Activated CD4-positive, alpha-beta T cell treated with anti-CD3 and anti-CD28 coated beads, Interleukin-2, amount 50 U/mL, for 1 hour (primary cell): ENCODE measurements around the gene TMEM200B.
"Not testable (repeated sequence)": the region's sequence is repeated elsewhere in the genome, so short reads cannot be mapped to it uniquely, and the experiment has no call there.

Experiments
- DNase-seq: peaks from one replicate; pipeline ENCODE4 v3.0.0-alpha.2; 2020

TMEM200B gene

DNA sequence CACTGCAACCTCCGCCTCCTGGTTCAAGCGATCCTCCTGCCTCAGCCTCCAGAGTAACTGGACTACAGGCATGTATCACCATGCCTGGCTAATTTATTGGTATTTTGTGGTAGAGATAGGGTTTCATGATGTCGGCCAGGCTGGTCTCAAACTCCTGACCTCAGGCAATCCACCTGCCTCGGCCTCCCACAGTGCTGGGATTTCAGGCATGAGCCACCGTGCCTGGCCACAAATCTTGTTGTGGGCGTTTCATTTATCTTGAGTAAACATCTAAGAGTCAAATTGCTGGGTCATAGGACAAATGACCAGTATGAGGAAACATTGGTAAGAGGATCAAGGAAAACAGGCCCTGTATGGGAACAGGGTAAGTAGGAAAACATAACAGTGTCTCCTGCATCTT is 17.9 kb downstream of the TMEM200B start:
- no peak for DNase-seq

DNA sequence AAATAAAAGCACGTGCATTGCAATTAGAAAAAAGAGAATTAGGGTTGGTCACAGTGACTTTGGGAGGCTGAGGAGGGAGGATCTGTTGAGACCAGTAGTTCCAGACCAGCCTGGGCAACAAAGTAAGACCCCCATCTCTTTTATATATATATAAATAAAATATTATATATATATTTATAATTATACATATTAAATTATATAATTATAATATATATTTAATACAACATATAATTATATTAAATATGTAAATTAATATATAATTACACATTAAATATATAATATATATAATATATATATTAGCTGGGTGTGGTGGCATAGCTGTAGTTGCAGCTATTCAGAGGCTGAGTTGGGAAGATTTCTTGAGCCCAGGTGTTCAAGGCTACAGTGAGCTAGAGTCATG is 23.2 kb downstream of the TMEM200B start:
- DNase-seq, result no peak

DNA sequence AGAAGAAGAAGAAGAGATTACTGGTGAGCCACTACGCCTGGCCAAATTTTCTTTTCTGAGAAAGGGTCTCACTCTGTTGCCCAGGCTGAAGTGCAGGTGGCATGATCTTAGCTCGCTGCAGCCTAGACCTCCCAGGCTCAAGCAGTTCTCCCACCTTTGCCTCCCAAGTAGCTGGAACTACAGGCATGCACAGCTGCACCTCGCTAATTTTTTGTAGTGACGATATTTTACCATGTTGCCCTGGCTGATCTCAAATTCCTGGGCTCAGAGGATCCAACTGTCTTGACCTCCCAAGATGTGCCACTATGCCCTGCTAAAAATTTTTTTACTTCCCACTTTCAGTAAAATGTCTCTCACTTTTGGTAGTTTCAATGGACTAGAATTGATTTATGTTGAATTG is 24.4 kb downstream of the TMEM200B start:
- DNase-seq, result no peak

DNA sequence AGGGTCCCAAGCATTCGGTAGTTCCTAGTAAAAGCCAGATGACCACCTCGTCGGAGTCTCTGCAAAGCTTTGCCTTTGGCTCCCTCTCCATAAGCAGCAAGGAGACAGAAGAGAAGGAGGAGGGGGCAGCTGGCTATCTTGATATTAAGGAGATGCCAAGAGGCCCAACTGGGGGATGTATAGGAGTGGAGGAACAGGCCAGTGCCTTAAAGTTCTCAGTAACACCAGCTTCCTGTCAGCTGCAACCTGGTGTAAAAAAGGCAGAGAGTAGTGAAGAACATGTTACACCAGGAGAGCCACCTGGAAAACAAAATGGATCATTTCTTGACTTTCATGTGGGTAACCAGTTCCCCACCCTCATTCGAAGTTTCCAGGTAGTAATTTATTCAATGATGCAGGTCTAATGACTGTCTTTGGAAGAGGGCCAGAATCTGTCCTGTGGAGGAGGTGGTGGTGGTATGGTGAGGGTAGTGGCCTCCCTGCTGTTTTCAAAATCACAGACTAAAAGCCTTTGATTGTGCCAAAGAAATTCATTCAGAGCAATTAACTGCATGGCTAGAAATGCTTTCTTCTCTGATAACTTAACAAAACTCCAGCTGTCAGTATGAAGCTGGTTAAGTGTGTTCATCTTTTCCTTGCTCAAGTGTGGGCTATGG is 27.3 kb downstream of the TMEM200B start:
- no peak for DNase-seq

DNA sequence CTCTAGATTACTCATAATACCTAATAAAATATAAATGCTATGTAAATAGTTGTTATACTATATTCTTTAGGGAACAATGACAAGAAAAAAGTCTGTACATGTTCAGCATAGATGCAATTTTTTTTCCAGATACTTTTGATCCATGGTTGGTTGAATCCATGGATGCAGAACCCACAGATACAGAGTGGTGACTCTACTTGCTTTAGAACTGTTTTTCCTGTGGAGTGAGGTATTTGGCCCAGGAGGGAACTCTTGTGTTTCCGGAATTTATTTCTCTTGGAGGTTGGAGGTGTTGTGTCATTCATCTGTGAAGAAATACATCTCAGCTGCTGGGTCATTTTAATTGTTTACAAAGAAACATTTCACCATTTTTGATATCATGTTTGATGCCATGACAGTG is 28.7 kb downstream of the TMEM200B start:
- no peak for DNase-seq

DNA sequence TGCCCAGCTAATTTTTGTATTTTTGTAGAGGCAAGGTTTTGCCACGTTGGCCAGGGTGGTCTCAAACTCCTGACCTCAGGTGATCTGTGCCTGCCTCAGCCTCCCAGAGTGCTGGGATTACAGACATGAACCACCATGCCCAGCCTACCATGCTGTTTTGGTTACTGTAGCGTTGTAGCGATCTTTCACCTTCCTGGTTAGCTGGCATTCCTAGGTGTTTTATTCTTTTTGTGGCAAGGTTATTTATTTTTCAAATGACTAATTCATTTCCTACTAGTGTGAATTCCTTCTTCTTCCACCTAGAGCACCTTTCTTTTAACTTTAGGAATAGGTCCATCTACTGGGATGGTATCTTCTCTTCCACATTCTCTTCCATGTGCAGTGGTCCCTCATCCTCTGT is 29.3 kb downstream of the TMEM200B start:
- DNase-seq, result no peak

DNA sequence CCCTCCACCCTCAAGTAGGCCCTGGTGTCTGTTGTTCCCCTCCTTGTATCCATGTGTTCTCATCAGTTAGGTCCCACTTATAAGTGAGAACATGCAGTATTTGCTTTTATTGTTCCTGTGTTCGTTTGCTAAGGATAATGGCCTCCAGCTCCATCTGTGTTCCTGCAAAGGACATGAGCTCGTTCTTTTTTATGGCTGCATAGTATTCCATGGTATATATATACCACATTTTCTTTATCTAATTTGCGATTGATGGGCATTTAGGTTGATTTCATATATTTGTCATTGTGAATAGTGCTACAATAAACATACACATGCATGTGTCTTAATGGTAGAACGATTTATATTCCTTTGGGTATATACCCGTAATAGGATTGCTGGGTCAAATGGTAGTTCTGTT is 31.0 kb downstream of the TMEM200B start:
- not testable (repeated sequence) for DNase-seq

DNA sequence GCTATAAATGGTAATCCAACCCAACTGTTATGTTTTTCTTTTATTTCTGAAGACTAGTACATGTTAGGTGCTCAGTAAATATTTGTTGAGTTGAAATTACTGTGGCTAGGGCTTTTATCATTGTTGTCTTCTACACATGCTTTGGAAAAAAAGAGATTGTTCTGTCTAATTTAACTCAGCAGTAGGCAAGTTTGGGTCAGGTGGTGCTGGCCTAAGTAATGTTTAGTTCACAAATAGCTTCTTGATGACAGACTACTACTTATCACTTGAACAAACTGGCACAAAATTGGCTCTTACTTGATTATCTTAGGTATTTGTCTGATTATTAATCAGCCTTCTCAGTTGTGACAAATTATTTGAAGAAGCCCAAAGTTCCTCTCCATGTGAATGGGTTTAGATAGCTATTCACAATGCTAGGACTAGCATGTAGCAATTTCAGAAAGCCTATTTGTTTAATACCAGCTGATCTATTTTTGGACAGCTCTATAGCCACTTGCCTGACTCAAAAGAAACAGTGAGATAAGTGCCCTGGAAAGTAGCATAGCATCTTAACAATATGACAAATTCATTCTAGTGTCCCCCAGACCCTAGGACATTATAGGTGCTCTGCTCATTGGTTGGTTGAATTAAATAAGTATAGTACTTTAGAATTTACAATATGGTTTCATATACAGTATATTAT is 32.6 kb downstream of the TMEM200B start:
- no peak for DNase-seq

DNA sequence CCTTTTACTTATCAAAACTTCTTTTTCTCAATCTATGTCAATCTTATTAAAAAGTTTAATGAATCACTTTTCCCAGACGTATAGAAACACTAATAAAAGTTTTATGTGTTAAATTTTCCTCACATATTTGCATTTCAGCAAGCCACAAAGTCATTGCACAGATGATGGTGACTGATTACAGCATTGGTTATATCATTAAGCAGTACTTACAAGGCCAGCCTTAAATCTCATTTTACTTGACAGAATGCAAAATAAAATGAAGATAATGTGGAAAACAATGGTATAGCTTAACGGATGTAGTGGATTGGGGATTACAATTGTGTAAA is 39.5 kb downstream of the TMEM200B start:
- DNase-seq, result no peak

DNA sequence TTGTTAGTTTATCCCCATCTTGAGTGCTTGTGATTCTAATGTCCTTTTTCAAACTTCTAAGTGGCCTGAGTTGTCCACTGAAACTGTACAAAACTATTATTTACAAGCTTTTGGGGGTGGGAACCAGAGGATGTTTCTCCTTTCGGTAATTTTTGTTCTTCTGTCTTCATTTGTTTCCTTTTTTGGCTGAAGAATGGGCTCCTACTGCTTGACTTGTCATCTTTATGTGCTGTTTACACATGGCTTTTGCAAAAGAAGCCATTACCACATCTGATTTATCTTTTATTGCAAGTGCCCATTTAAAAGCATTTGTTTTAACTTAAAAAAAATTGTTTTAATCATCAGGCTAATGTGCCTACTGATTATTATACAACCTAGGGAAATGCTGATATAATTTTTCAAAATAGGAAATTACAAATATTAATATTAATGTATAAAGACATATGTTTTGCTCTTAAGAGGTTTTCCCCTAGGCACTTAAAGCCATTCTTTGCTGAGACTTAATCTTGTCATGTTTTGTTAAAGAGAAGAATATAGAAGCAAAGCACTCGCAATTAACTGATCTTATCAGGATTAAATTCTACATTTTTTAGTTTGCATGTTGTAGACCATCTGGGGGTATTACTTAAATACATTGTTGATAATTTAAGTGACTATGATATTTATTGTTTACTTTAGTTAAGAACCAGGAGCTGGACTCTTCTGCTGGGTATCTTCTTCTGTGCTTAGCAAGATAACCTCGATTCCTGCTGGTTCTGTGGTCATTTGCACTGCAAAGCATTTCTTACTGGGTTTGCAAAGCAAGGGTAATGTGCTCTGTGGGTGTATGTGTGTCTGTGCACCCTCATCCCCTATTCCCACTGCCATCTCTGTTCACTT is 40.1 kb downstream of the TMEM200B start:
- no peak for DNase-seq

DNA sequence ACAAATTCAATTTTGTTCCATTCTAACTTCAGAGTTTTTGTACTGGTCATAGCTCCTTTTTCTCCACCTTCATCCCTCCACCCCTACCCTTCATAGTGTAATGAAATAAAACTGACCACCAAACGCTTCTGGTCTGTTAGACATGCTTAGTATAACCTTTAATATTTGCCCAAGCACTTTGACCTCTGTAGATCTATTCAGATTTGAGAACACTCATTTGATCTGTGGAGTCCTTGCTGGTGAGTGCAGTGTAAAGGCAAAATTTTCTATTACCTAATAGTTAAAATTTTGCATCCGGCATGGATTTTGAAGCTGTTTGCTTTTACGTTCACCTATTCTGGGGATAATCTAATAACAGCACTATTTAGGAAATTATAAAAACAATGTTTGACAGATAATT is 41.2 kb downstream of the TMEM200B start:
- no peak for DNase-seq

DNA sequence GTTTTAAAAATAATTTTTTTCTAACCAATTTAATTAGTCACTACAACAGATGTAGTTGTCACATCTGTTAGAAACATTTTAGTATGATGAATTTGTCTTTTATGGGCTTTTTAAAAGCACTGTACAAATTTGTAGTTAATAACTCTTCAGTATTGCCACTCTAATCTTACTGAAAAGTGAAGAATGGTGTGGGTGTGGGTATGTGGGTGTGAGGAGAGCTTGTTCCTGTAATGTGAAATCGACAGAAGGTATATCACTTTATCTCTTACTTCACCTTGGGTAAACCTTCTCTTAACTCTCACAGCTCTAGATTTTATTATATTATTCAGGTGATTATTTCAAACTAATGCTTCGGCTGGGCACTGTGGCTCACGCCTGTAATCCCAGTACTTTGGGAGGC is 42.5 kb downstream of the TMEM200B start:
- no peak for DNase-seq

DNA sequence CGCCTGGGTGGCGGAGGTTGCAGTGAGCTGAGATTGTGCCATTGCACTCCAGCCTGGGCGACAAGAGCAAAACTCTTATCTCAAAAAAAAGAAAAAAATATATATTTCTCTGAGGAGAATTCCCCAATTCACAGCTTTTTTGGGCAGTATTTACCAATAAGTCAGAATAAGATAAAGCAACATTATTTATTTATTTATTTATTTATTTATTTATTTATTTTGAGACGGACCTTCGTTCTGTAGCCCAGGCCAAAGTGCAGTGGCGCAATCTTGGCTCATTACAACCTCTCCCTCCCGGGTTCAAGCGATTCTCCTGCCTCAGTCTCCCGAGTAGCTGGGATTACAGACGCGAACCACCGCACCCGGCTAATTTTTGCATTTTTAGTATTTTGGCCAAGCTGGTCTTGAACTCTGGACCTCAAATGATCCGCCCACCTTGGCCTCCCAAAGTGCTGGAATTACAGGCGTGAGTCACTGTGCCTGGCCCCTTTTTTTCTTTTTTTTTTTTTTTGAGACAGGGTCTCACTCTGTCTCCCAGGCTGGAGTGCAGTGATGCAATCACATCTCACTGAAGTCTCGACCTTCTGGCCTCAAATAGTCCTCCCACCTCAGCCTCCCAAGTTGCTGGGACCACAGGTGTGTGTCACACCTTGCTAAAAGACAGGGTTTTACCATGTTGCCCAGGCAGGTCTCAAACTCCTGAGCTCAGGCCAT is 43.6 kb downstream of the TMEM200B start:
- not testable (repeated sequence) for DNase-seq

DNA sequence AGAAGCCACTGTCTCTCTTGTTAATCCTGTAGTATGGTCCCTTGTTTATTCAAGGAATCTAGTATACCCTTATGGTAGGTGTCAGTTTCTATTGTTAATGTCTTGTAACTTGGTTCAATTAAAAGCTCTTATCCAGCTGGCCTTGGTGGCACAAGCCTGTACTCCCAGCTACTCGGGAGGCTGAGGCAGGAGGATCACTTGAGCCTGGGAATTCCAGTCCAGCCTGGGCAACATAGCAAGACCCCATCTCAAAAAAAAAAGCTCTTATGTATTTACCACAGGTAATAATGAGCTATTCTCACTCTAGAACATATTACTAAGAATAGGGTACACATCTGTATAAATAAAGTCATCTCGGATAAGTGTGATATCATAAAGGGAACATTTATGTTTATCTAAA is 46.5 kb downstream of the TMEM200B start:
- no peak for DNase-seq
